ENCODE data around the gene SYAP1.
A peak's percentile ranks its signal among the peaks of the same experiment; 100 is the strongest.

Gene SYAP1

GRCh38 chrX:16727637-16728036, 8.2 kb downstream of the SYAP1 start:
- H3K4me3 ChIP-seq (ENCODE audit: low read depth, low read length) = no peak overlapping the region
- no peak for TF ChIP-seq CTCF (IDR thresholded peaks at IDR 0.05; ENCODE audit: low read depth, low read length)

GRCh38 chrX:16730450-16730849, 11.0 kb downstream of the SYAP1 start:
- no peak overlapping the region for H3K4me3 ChIP-seq (ENCODE audit: low read depth, low read length)
- no peak for TF ChIP-seq CTCF (IDR thresholded peaks at IDR 0.05; ENCODE audit: low read depth, low read length)

GRCh38 chrX:16733013-16733412, 13.6 kb downstream of the SYAP1 start:
- no peak for TF ChIP-seq CTCF (IDR thresholded peaks at IDR 0.05; ENCODE audit: low read depth, low read length)
- no peak overlapping the region for H3K4me3 ChIP-seq (ENCODE audit: low read depth, low read length)

DNA sequence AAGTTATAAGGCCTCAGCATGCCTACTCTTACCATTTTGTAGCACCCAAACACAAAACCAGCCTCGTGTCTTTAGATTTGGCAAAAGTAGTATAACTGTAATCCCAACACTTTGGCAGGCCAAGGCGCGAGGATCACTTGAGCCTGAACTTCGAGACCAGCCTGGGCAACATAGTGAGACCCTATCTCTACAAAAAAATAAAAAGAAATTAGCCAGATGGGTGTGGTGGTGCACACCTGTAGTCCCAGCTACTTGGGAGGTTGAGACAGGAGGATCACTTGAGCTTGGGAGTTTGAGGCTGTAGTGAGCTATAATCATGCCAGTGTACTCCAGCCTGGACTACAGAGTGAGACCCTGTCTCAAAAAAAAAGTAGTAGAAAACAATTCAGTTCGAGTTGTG, 17.6 kb downstream of the SYAP1 start:
- no peak overlapping the region for H3K4me3 ChIP-seq (ENCODE audit: low read depth, low read length)
- no peak for TF ChIP-seq CTCF (IDR thresholded peaks at IDR 0.05; ENCODE audit: low read depth, low read length)

- no peak overlapping the region for H3K4me3 ChIP-seq (ENCODE audit: low read depth, low read length)
- no peak for TF ChIP-seq CTCF (IDR thresholded peaks at IDR 0.05; ENCODE audit: low read depth, low read length)
Measured at GRCh38 chrX:16739574-16739973, 20.2 kb downstream of the SYAP1 start.

- TF ChIP-seq CTCF (IDR thresholded peaks at IDR 0.05; ENCODE audit: low read depth, low read length) = peak; percentile 40
- no peak overlapping the region for H3K4me3 ChIP-seq (ENCODE audit: low read depth, low read length)
Measured at GRCh38 chrX:16743604-16744325, 24.4 kb downstream of the SYAP1 start.

- no peak for TF ChIP-seq CTCF (IDR thresholded peaks at IDR 0.05; ENCODE audit: low read depth, low read length)
- no peak overlapping the region for H3K4me3 ChIP-seq (ENCODE audit: low read depth, low read length)
Measured at GRCh38 chrX:16745102-16745501, 25.7 kb downstream of the SYAP1 start.
